GM12878 (cell line): ENCODE results near the gene SBF1. TPM values are rescaled to one million over a fixed set of nuclear protein-coding genes. Genes with fewer than 3 reads are reported as not detected.
A peak's percentile ranks its signal among the peaks of the same experiment; 100 is the strongest.

Experiments
- ATAC-seq: fragments of 200-7000 bp; cut with Tn5 transposase; 3 replicates; pipeline ENCODE4 v1.9.1; 2020; ENCODE audit warnings: mild to moderate bottlenecking, moderate library complexity
- BruUV-seq: library from RNA; stranded (reverse); fragments of 400-500 nt; replicated peaks from 2 replicates; lab custom pipeline; 2021; lab: Mats Ljungman, UMichigan
- CTCF ChIA-PET: fragments of 300-600 bp; sonication (Branson Sonifier 250); formaldehyde crosslinking; extraction: SDS; loops from one replicate; lab custom pipeline; 2021; ENCODE audit warnings: inconsistent platforms; lab: Yijun Ruan, JAX
- POLR2A ChIA-PET: fragments of 350-600 bp; formaldehyde crosslinking; extraction: SDS; loops from one replicate; lab custom pipeline; 2021; ENCODE audit warnings: inconsistent platforms; lab: Charles Lee
- RAD21 ChIA-PET: fragments of 300-600 bp; sonication (Branson Sonifier 250); formaldehyde crosslinking; loops from one replicate; lab custom pipeline; 2023; ENCODE audit warnings: antibody characterized with exemption; ENCODE audit not compliant: unreplicated experiment; lab: Charles Lee
- SMC1A ChIA-PET: fragments of 300-600 bp; sonication (Branson Sonifier 250); formaldehyde crosslinking; loops from one replicate; lab custom pipeline; 2023; ENCODE audit not compliant: unreplicated experiment, uncharacterized antibody; lab: Charles Lee
- DNase-seq: peaks from one replicate; pipeline ENCODE4 v3.0.0-alpha.2; 2011; ENCODE audit warnings: low read depth, low spot score
- FAIRE-seq: peaks from 3 replicates; lab custom pipeline; 2011; peaks lifted over from hg19 to GRCh38; lab: Jason Lieb, UNC
- H2AFZ ChIP-seq: 2 replicates; pipeline ENCODE4 v1.6.0; 2011; ENCODE audit warnings: low read depth, low read length, control low read depth; ENCODE audit not compliant: control insufficient read depth
- H3K27ac ChIP-seq: 2 replicates; pipeline ENCODE4 v1.5.1; 2011; ENCODE audit warnings: control low read depth; ENCODE audit not compliant: control insufficient read depth, insufficient read depth
- H3K27me3 ChIP-seq, 2 experiments: replicated peaks in 1 of 2; 2 replicates each; pipeline versions ENCODE4 v1.6.0 to v1.6.1; 2011; ENCODE audit warnings: low read length in 1 of 2; ENCODE audit not compliant: control insufficient read depth in 2 of 2, insufficient read depth in 2 of 2
- H3K36me3 ChIP-seq, 2 experiments: 2 replicates each; pipeline ENCODE4 v1.5.1; 2011; ENCODE audit warnings: low read length in 1 of 2; ENCODE audit not compliant: control insufficient read depth in 2 of 2, insufficient read depth in 2 of 2
- H3K4me1 ChIP-seq: 2 replicates; pipeline ENCODE4 v1.6.1; 2011; ENCODE audit warnings: mild to moderate bottlenecking, low read length, moderate library complexity, mixed read lengths; ENCODE audit not compliant: control insufficient read depth, insufficient read depth
- H3K4me2 ChIP-seq: 2 replicates; pipeline ENCODE4 v1.6.0; 2011; ENCODE audit warnings: control low read depth; ENCODE audit not compliant: control insufficient read depth, insufficient read depth
- H3K4me3 ChIP-seq: fragments of 200-600 bp; sonication (generic); 2 replicates; pipeline ENCODE4 v1.5.1; 2016
- H3K79me2 ChIP-seq: 2 replicates; pipeline ENCODE4 v1.6.0; 2011; ENCODE audit warnings: low read length; ENCODE audit not compliant: control insufficient read depth, insufficient read depth
- H3K9ac ChIP-seq: 2 replicates; pipeline ENCODE4 v1.8.0; 2011; ENCODE audit warnings: low read length, control low read depth, mixed read lengths; ENCODE audit not compliant: control insufficient read depth, insufficient read depth
- H3K9me3 ChIP-seq: replicated peaks from 3 replicates; pipeline ENCODE4 v1.5.1; 2011; ENCODE audit warnings: mild to moderate bottlenecking, low read length; ENCODE audit not compliant: control insufficient read depth, insufficient read depth
- H4K20me1 ChIP-seq: 2 replicates; pipeline ENCODE4 v1.6.0; 2011; ENCODE audit not compliant: control insufficient read depth, insufficient read depth
- BRCA1 ChIP-seq: IDR thresholded peaks from 2 replicates; pipeline ENCODE4 v1.6.1; 2011; ENCODE audit warnings: low read depth, low read length, improper control_type of control experiment
- CEBPB ChIP-seq, 2 experiments: fragments of 150-350 bp in 1 of 2; IDR thresholded peaks; 2 replicates each; pipeline ENCODE4 v1.6.1; 2012 to 2014; ENCODE audit warnings: low read depth in 2 of 2, low read length in 2 of 2, borderline replicate concordance in 1 of 2, inconsistent platforms in 1 of 2
- IKZF1 ChIP-seq: fragments of 450-650 bp; conservative IDR thresholded peaks from 2 replicates; pipeline ENCODE4 v1.6.1; 2017; ENCODE audit warnings: antibody characterized with exemption, mild to moderate bottlenecking
- KDM1A ChIP-seq: fragments of 200-600 bp; sonication (generic); IDR thresholded peaks from 2 replicates; pipeline ENCODE4 v1.6.1; 2016; ENCODE audit warnings: borderline replicate concordance
- MTA2 ChIP-seq: fragments of 450-650 bp; IDR thresholded peaks from 2 replicates; pipeline ENCODE4 v1.6.1; 2016; ENCODE audit warnings: low read depth, mild to moderate bottlenecking, moderate library complexity
- NFXL1 ChIP-seq: fragments of 450-650 bp; IDR thresholded peaks from 2 replicates; pipeline ENCODE4 v1.6.1; 2017; ENCODE audit warnings: antibody characterized with exemption, mild to moderate bottlenecking, borderline replicate concordance
- PML ChIP-seq: IDR thresholded peaks from 2 replicates; pipeline ENCODE4 v1.6.1; 2012; ENCODE audit warnings: low read length, inconsistent platforms
- POLR2A ChIP-seq: IDR thresholded peaks from 2 replicates; pipeline ENCODE4 v1.6.1; 2011; ENCODE audit warnings: low read depth, mild to moderate bottlenecking, low read length
- RBBP5 ChIP-seq: fragments of 200-600 bp; sonication (generic); conservative IDR thresholded peaks from 2 replicates; pipeline ENCODE4 v1.6.1; 2016
- SMAD5 ChIP-seq: IDR thresholded peaks from 2 replicates; pipeline ENCODE4 v1.6.1; 2016; ENCODE audit warnings: antibody characterized with exemption, low read depth
- ZNF384 ChIP-seq: IDR thresholded peaks from 2 replicates; pipeline ENCODE4 v1.6.1; 2012; ENCODE audit warnings: low read depth, mild to moderate bottlenecking, low read length, improper control_type of control experiment, borderline replicate concordance
- WGBS: methylation state at CpG from one replicate; pipeline ENCODE4 v1.1.6; 2016; ENCODE audit warnings: low lambda C conversion rate; ENCODE audit not compliant: insufficient replicate concordance, insufficient coverage; ENCODE audit errors: missing lambda C conversion rate; 5-methylcytosine and 5-hydroxymethylcytosine counted together
- in situ Hi-C: fragments of 300-500 bp; cut with MboI; formaldehyde crosslinking; loops from 9 replicates; pipeline ENCODE4 v1.14.3; 2018; ENCODE audit warnings: mixed read lengths
- intact Hi-C: fragments of 100-400 bp; cut with micrococcal nuclease; formaldehyde crosslinking; loops from one replicate; pipeline ENCODE4 v1.14.2; 2022; ENCODE audit not compliant: unreplicated experiment
- polyA plus RNA-seq, 11 experiments: library from polyadenylated mRNA; depleted of rRNA in 4 of 11; unstranded in 6 of 11; stranded (reverse) in 5 of 11; fragments of >200 nt; fragmentation: Nextera tagmentation in 4 of 11; fragmentation: Illumina TruSeq in 1 of 11; extraction: Ambion mirVana in 4 of 11; extraction: Trizol in 1 of 11; gene quantifications; 1 replicate in 1 of 11; 2 replicates in 10 of 11; pipeline versions ENCODE4 v1.2.1 to v1.2.3, GENCODE V29; 2011 to 2016; ENCODE audit warnings: inconsistent platforms in 2 of 11, missing spikeins in 2 of 11, low read depth in 1 of 11
- total RNA-seq, 4 experiments: library from RNA; depleted of rRNA in 3 of 4; stranded (reverse); fragments of >200 nt in 3 of 4; fragmentation: Illumina TruSeq in 1 of 4; extraction: Trizol in 1 of 4; gene quantifications; 2 replicates each; pipeline versions ENCODE4 v1.2.1 to v1.2.3, GENCODE V29; 2013 to 2021
- TF ChIP-seq, protein P1 (sequence below): IDR thresholded peaks from 2 replicates; pipeline ENCODE4 v1.6.1; 2011; ENCODE audit warnings: low read depth, mild to moderate bottlenecking, low read length, moderate library complexity, borderline replicate concordance; ENCODE audit errors: extremely low read depth
- TF ChIP-seq, protein P2 (sequence below): fragments of 450-650 bp; formaldehyde crosslinking; IDR thresholded peaks from 2 replicates; pipeline ENCODE4 v1.4.0; 2020; ENCODE audit warnings: mild to moderate bottlenecking, moderate library complexity

SBF1 gene
- total and polyA plus RNA-seq, 10 of the 15 experiments (the other 5 are each of a cell fraction or from before 2014, with no cell fraction given), result 0.23 to 95.0 (median 17.8) TPM

DNA sequence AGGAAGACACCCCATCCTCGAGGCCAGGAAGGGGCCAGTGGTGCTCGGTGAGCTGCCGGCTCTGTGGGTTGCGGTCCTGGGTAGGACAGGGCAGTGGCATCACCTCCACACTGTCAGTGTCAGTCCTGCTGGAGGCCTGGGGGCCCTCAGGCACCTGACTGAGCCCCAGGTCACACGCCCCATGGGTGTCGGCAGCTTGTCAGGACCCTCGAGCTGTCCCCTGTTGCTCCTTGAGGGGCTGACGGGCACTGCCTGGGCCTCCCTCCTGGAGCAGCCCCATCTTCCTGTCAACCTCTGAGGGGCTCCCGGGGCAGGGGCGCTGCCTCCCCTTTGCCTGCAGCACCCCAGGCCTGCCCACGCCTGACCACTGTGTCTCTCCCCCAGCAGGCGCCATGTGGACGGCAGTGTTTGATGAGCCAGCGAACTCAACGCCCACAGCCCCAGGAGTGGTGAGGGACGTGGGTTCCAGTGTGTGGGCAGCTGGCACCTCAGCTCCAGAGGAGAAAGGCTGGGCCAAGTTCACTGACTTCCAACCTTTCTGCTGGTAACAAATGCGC lies 35.4 kb downstream of the SBF1 start:
- intact Hi-C loops, result no loop called here
- ChIA-PET CTCF (no interaction called here), RAD21 (no interaction called here), SMC1A (no interaction called here), POLR2A (no interaction called here)
- Histone ChIP-seq H3K27ac (no peak overlapping the region), H3K9me3 (no peaks in the 10 kb centered on the region), H3K4me1 (no peaks in the 10 kb centered on the region), H3K4me2 (no peak overlapping the region), H3K4me3 (no peak overlapping the region), H3K27me3 (no peaks in the 10 kb centered on the region), H3K79me2 (no peaks in the 10 kb centered on the region), H3K9ac (no peak overlapping the region), H2AFZ (no peak overlapping the region), H3K36me3 (peaks cover 3 to 33% of the 10 kb centered on the region in 2 experiments; a peak in 3 of 4 replicates), H4K20me1 (no peaks in the 10 kb centered on the region)
- DNase-seq (no peak), ATAC-seq (no peak), FAIRE-seq (no peak)
- TF ChIP-seq ZNF384 (no peak), POLR2A (0 out of 2 replicates have a peak, but pooled peaks have one; percentile 18)
- in situ Hi-C loops, result no loop called here
- 73% methylated on average over 17 of the region's 17 CpGs for WGBS
- no TSS peak for BruUV-seq

DNA sequence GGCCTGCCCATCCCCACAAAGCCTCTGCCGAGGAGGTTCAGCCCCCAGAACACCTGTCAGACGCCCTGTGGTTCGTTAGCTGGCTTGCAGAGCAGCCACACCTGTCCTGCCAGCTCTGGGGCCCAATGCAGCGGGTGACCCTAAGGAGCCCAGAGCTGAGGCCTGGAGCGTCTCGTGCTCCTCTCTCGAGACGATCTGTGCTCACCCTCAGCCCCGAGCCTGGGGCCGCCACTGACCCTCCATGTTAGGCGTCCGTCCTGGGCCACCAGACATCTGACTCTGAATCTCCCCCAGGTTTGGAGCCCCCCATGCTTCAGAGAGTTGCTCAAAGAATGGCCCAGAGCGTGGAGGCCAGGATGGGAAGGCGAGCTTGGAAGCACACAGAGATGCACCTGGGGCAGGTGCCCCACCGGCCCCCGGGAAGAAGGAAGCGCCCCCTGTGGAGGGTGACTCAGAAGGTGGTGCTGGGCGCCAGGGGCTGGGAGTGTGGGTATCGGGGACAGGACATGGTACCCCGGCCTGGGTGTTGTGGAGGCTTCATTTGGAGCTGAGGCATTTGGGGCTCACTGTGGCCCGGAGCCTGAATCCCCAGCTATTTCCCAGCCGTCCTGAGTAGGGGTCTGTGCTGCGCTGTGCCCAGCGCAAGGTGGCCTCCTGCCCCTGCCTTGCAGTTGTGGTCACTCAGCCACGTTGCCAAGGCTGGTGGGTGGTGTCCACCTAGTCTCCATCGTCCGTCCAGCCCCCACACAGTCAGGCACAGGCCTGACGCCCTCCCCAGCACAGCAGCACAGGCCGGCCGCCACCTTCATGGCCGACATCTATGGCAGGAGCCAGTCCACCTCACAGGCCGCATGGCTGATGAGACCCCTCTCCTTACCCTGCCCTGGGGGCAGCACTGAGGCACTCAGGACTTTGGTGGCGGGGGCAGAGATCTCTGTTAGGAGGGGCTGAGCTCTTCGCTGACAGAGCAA lies 36.2 kb downstream of the SBF1 start:
- Histone ChIP-seq H3K4me3 (no peak overlapping the region), H3K36me3 (peaks cover 3 to 33% of the 10 kb centered on the region in 2 experiments; a peak in 3 of 4 replicates), H3K9ac (no peak overlapping the region), H3K4me1 (no peaks in the 10 kb centered on the region), H3K4me2 (no peak overlapping the region), H2AFZ (no peak overlapping the region), H3K79me2 (no peaks in the 10 kb centered on the region), H4K20me1 (no peaks in the 10 kb centered on the region), H3K27me3 (no peaks in the 10 kb centered on the region), H3K9me3 (no peaks in the 10 kb centered on the region), H3K27ac (no peak overlapping the region)
- RAD21 ChIA-PET, result no interaction called here
- in situ Hi-C loops (no loop called here), intact Hi-C loops (no loop called here)
- 89% methylated on average over 32 of the region's 34 CpGs for WGBS
- DNase-seq, result no peak
- SMC1A ChIA-PET, result no interaction called here
- CTCF ChIA-PET, result no interaction called here
- no TSS peak for BruUV-seq
- ATAC-seq, result no peak
- POLR2A ChIA-PET, result no interaction called here
- FAIRE-seq, result no peak
- TF ChIP-seq PML, result no peak
- TF ChIP-seq SMAD5, result no peak
- no peak for TF ChIP-seq CEBPB (IDR thresholded peaks at IDR 0.05; ENCODE audit: borderline replicate concordance in 1 of 2, low read depth in 2 of 2, low read length in 2 of 2)
- TF ChIP-seq MTA2, result no peak
- no peak for TF ChIP-seq IKZF1
- TF ChIP-seq, protein P1, sequence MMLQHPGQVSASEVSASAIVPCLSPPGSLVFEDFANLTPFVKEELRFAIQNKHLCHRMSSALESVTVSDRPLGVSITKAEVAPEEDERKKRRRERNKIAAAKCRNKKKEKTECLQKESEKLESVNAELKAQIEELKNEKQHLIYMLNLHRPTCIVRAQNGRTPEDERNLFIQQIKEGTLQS, result no peak
- no peak for TF ChIP-seq KDM1A
- TF ChIP-seq, protein P2, sequence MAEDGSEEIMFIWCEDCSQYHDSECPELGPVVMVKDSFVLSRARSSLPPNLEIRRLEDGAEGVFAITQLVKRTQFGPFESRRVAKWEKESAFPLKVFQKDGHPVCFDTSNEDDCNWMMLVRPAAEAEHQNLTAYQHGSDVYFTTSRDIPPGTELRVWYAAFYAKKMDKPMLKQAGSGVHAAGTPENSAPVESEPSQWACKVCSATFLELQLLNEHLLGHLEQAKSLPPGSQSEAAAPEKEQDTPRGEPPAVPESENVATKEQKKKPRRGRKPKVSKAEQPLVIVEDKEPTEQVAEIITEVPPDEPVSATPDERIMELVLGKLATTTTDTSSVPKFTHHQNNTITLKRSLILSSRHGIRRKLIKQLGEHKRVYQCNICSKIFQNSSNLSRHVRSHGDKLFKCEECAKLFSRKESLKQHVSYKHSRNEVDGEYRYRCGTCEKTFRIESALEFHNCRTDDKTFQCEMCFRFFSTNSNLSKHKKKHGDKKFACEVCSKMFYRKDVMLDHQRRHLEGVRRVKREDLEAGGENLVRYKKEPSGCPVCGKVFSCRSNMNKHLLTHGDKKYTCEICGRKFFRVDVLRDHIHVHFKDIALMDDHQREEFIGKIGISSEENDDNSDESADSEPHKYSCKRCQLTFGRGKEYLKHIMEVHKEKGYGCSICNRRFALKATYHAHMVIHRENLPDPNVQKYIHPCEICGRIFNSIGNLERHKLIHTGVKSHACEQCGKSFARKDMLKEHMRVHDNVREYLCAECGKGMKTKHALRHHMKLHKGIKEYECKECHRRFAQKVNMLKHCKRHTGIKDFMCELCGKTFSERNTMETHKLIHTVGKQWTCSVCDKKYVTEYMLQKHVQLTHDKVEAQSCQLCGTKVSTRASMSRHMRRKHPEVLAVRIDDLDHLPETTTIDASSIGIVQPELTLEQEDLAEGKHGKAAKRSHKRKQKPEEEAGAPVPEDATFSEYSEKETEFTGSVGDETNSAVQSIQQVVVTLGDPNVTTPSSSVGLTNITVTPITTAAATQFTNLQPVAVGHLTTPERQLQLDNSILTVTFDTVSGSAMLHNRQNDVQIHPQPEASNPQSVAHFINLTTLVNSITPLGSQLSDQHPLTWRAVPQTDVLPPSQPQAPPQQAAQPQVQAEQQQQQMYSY, result no peak
- no peak for TF ChIP-seq BRCA1
- TF ChIP-seq NFXL1, result no peak
- TF ChIP-seq RBBP5, result no peak
